ENCODE data around the gene FHIT. TPM values are rescaled to one million over a fixed set of nuclear protein-coding genes. Genes with fewer than 3 reads are reported as not detected.

Gene FHIT
- total RNA-seq, 1 donor from 2014 or later = 11.5 TPM

DNA sequence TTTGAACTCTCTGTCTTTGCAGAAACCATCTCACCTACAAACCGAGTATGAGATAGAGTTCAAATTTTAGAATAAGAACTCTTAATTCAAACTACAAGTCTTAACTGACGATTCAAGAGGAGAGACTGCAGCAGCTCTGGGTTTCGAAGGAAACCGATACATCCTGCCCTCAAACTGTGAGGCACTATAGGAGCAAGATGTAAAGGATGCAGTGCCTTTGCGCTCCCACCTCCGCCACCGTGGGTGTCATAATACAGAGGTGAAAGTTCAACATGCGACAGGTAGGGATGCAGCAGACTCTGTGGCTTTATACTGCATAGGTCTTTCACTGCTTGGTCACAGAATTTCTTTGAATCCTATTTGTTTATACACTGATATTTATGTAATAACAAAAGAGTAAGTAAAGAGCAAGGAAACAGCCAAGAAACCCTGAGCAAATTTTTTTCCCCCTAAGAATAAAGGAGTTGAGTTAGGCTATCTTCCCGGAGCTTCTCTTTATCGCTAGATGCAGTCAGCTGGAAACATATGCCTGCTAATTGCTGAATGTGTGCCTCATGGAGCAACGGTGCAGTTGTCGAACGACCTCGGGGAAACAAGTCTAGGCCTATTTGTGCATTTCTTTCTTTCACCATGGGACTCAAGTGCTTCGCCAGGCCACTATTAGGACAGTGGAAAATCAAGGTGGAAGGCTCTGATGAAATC lies 1103.9 kb downstream of the FHIT start:
- H3K36me3 ChIP-seq (ENCODE audit: control insufficient read depth, insufficient read depth, low read length) = no peaks in the 10 kb centered on the region
- DNase-seq (ENCODE audit: low read depth) = no peak
- TF ChIP-seq, protein P1, sequence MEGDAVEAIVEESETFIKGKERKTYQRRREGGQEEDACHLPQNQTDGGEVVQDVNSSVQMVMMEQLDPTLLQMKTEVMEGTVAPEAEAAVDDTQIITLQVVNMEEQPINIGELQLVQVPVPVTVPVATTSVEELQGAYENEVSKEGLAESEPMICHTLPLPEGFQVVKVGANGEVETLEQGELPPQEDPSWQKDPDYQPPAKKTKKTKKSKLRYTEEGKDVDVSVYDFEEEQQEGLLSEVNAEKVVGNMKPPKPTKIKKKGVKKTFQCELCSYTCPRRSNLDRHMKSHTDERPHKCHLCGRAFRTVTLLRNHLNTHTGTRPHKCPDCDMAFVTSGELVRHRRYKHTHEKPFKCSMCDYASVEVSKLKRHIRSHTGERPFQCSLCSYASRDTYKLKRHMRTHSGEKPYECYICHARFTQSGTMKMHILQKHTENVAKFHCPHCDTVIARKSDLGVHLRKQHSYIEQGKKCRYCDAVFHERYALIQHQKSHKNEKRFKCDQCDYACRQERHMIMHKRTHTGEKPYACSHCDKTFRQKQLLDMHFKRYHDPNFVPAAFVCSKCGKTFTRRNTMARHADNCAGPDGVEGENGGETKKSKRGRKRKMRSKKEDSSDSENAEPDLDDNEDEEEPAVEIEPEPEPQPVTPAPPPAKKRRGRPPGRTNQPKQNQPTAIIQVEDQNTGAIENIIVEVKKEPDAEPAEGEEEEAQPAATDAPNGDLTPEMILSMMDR (IDR thresholded peaks at IDR 0.05; ENCODE audit: insufficient read depth, low read length, poor library complexity, severe bottlenecking) = no peak
- H3K4me3 ChIP-seq (ENCODE audit: low read depth, low read length) = no peak overlapping the region
- H3K27me3 ChIP-seq (ENCODE audit: control insufficient read depth, insufficient read depth, low read length) = no peaks in the 10 kb centered on the region

DNA sequence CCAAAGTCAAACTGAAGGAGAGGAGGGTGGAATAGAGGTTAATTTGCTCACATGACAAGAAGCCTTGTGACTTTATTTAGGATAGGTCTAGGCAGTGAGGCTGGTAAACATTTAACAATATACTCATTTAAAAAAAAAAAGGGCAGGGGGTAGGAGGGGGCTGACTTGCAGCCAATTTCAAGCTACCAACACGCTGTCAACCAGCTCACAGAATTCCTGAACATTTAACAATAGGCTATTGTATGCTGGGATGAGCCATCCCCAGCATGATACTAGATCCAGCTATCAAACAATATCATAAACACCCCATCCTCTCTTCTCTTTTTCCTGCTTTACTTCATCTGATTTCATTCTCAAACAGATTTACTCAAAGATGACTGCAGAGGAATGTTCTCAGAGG lies 1105.1 kb downstream of the FHIT start:
- H3K36me3 ChIP-seq (ENCODE audit: control insufficient read depth, insufficient read depth, low read length) = no peaks in the 10 kb centered on the region
- TF ChIP-seq, protein P1 (IDR thresholded peaks at IDR 0.05; ENCODE audit: insufficient read depth, low read length, poor library complexity, severe bottlenecking) = no peak
- no peaks in the 10 kb centered on the region for H3K27me3 ChIP-seq (ENCODE audit: control insufficient read depth, insufficient read depth, low read length)

DNA sequence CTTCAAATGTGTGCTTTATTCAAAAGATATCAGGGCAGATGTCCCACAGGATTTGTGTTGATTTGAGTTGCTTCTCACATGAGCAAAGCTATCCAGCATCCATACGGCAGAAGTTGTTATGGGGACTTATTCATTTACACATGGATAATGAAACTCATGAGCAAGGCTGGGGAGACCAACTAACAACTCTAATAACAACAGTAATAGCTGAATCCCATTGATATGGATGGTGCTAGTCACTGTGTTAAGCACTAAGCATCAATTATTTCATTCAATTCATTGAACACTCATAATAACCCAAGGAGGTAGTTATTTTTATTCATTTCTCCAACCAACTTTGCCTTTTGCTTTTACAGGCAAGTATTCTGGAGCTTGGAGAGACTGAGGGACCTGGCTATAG lies 1107.2 kb downstream of the FHIT start:
- H3K4me3 ChIP-seq (ENCODE audit: low read depth, low read length) = no peak overlapping the region
- no peak for DNase-seq (ENCODE audit: low read depth)
- TF ChIP-seq, protein P1 (IDR thresholded peaks at IDR 0.05; ENCODE audit: insufficient read depth, low read length, poor library complexity, severe bottlenecking) = no peak
- no peaks in the 10 kb centered on the region for H3K36me3 ChIP-seq (ENCODE audit: control insufficient read depth, insufficient read depth, low read length)
- H3K27me3 ChIP-seq (ENCODE audit: control insufficient read depth, insufficient read depth, low read length) = no peaks in the 10 kb centered on the region

More for the DNA sequence above, 1105.1 kb downstream of the FHIT start:
- no peak for DNase-seq (ENCODE audit: low read depth)
- H3K4me3 ChIP-seq (ENCODE audit: low read depth, low read length) = no peak overlapping the region

DNA sequence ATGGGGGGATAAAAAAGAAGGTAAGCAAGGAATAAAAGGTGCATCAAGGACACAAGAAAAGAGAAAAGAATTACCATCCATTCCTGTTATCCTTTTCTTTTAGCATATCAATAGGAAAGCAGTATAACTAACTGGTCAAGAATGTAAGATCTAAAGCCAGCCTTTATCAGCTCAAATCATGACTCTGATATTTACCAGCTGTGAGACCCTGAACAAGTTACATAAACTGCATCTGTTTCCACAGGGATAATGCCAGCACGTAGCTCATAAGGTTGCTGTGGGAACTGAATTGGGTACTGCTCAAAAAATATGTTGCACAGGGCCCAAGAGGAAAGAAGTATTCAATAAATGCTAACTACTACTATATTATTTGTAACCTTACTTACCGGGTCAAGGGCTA lies 1109.2 kb downstream of the FHIT start:
- TF ChIP-seq, protein P1 (IDR thresholded peaks at IDR 0.05; ENCODE audit: insufficient read depth, low read length, poor library complexity, severe bottlenecking) = no peak
- no peak for DNase-seq (ENCODE audit: low read depth)
- H3K27me3 ChIP-seq (ENCODE audit: control insufficient read depth, insufficient read depth, low read length) = no peaks in the 10 kb centered on the region
- H3K36me3 ChIP-seq (ENCODE audit: control insufficient read depth, insufficient read depth, low read length) = no peaks in the 10 kb centered on the region
- no peak overlapping the region for H3K4me3 ChIP-seq (ENCODE audit: low read depth, low read length)

DNA sequence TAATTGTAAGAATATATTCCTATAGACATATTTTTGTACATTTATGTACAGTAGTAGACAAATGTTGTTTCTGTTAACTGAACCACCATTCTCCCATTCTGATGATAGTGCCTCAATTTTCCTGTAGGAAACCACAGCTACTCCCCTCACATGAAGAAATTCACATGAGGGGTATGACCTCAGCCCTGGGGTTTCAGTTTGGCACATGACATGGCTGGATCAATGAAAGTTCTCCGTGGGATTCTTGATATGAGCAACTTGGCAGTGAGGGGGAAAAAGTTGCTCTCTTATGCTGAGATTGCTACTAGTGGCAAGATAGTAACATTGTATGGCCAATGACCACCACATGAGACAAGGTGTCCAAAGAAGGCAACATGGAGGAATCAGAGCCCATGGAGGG lies 1111.1 kb downstream of the FHIT start:
- no peaks in the 10 kb centered on the region for H3K27me3 ChIP-seq (ENCODE audit: control insufficient read depth, insufficient read depth, low read length)
- DNase-seq (ENCODE audit: low read depth) = no peak
- no peak overlapping the region for H3K4me3 ChIP-seq (ENCODE audit: low read depth, low read length)
- TF ChIP-seq, protein P1 (IDR thresholded peaks at IDR 0.05; ENCODE audit: insufficient read depth, low read length, poor library complexity, severe bottlenecking) = no peak
- H3K36me3 ChIP-seq (ENCODE audit: control insufficient read depth, insufficient read depth, low read length) = no peaks in the 10 kb centered on the region

DNA sequence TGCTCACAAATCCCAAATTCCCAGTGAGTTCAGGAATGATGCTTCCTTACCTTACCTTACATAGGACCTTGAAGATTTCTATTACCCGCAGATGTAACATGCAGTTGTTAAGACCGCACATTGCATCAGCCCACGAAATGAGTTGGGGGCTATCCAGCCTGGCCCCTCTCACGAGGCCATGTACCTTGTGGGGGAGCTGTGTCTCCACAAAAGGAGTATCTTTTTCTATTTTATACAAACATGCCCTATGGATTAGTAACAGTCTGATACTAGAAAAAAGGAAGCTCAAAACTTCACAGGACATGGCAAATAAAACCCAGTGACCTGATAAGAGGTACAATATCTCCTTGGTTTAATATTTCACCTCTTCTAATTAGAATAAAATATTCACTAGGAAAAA lies 1114.7 kb downstream of the FHIT start:
- DNase-seq (ENCODE audit: low read depth) = no peak
- Histone ChIP-seq H3K36me3 (ENCODE audit: control insufficient read depth, insufficient read depth, low read length) (no peaks in the 10 kb centered on the region), H3K27me3 (ENCODE audit: control insufficient read depth, insufficient read depth, low read length) (no peaks in the 10 kb centered on the region), H3K4me3 (ENCODE audit: low read depth, low read length) (no peak overlapping the region)
- TF ChIP-seq, protein P1 (IDR thresholded peaks at IDR 0.05; ENCODE audit: insufficient read depth, low read length, poor library complexity, severe bottlenecking) = no peak

Measured in kidney epithelial cell (primary cell).